Cardiac muscle cell (in vitro differentiated cells and primary cell): ENCODE measurements around the gene ALPK1. TPM values are rescaled to one million over a fixed set of nuclear protein-coding genes. Genes with fewer than 3 reads are reported as not detected.
A peak's percentile ranks its signal among the peaks of the same experiment; 100 is the strongest.

Experiments
- DNase-seq, 2 donors: peaks; one replicate each; pipeline versions ENCODE4 v3.0.0 to v3.0.0-alpha.2; 2010 to 2017; ENCODE audit warnings: low read depth in 1 of 2, low spot score in 1 of 2
- H3K27ac ChIP-seq: fragments of 200-600 bp; sonication (generic); 2 replicates; pipeline ENCODE4 v1.5.1; 2016
- H3K27me3 ChIP-seq: fragments of 200-600 bp; sonication (generic); 2 replicates; pipeline ENCODE4 v1.6.0; 2016; ENCODE audit warnings: control low read depth
- H3K36me3 ChIP-seq: fragments of 200-600 bp; sonication (generic); 2 replicates; pipeline ENCODE4 v1.5.1; 2016; ENCODE audit warnings: control low read depth
- H3K4me1 ChIP-seq: fragments of 200-600 bp; sonication (generic); 2 replicates; pipeline ENCODE4 v1.8.1; 2017; ENCODE audit warnings: low read depth, mild to moderate bottlenecking, mixed run types
- H3K4me3 ChIP-seq: fragments of 200-600 bp; sonication (generic); 2 replicates; pipeline ENCODE4 v1.5.1; 2016; ENCODE audit warnings: mild to moderate bottlenecking
- H3K9me3 ChIP-seq: fragments of 200-600 bp; sonication (generic); 2 replicates; pipeline ENCODE4 v1.5.1; 2017; ENCODE audit warnings: low read depth, mild to moderate bottlenecking, control low read depth
- CTCF ChIP-seq: IDR thresholded peaks from 2 replicates; pipeline ENCODE4 v1.5.1; 2012; ENCODE audit warnings: low read depth, mild to moderate bottlenecking, low read length
- polyA plus RNA-seq: library from polyadenylated mRNA; unstranded; fragments of >200 nt; fragmentation: Nextera tagmentation; extraction: Ambion mirVana; gene quantifications from 2 replicates; pipeline ENCODE4 v1.2.1, GENCODE V29; 2016
- total RNA-seq: library from RNA; depleted of rRNA; stranded (reverse); fragments of >200 nt; gene quantifications from 2 replicates; pipeline ENCODE4 v1.2.3, GENCODE V29; 2016

Gene ALPK1
- total and polyA plus RNA-seq, 2 experiments from 2014 or later: 0.56 to 0.80 TPM

DNA sequence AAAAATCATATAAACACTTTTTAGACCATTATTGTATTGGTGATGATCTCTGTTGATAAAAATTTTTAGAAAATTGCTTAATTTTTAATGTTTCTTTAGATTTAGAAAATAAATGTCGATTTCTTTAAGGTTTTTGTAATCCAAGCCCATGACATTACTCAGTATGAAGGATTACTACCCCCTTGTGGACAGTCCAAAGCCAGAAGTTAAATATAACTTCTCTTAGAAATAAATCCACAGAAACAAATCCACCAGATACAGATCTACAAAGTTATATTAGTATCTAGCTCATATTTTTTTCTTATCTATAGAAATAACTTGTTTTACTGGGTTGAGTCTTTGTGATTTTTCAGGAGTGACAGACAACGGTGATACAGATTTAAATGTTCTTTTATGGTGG is 30.3 kb upstream of the ALPK1 start:
- peaks cover 13% of the 10 kb centered on the region for H3K36me3 ChIP-seq
- no peak overlapping the region for H3K27ac ChIP-seq
- no peak overlapping the region for H3K4me3 ChIP-seq
- peak in 1 of 2 donors; percentile 54 for DNase-seq
- H3K27me3 ChIP-seq: no peaks in the 10 kb centered on the region
- peak; percentile 52 for TF ChIP-seq CTCF
- H3K4me1 ChIP-seq: no peaks in the 10 kb centered on the region
- no peaks in the 10 kb centered on the region for H3K9me3 ChIP-seq

- Histone ChIP-seq H3K36me3 (peaks cover 8% of the 10 kb centered on the region), H3K4me1 (no peaks in the 10 kb centered on the region), H3K9me3 (no peaks in the 10 kb centered on the region), H3K4me3 (no peak overlapping the region), H3K27ac (no peak overlapping the region), H3K27me3 (no peaks in the 10 kb centered on the region)
- no peak for TF ChIP-seq CTCF
- no peak for DNase-seq
These were observed 27.1 kb upstream of the ALPK1 start for GRCh38 chr4:112270051-112270450.

DNA sequence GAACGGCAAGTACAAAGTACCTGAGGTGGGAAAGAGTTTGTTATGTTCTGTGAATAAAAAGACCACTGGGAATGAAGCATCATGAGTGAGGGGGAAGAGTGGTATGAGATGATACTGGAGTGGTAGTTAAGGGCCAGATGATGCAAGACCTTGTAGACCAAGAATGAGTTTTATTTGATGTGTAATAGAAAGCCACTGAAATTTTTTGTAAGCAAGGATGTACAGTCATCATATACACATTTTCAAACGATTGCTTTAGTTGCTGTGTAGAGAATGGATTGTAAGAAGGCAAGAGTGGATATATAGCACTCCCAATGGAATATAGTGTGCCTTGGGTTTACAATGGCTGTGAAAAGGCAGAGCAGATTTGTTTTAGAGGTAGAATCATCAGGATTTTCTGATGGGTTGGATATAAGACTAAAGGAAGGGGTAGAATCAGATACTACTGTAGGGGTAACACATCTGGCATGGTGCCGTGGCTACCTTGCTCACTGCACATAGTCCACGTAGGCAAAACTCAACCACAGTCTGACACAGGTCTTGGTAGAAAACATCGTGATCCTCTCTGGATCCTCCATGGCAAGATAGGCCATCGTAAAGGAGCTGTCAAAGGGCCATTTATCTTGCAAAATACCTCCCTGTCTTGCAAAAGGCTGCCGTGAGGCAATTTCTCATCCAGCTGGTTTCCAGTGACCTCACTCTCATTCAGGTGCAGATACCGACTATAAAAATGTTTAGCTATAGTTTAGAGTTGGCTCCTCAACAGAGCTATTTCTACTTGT is 26.3 kb upstream of the ALPK1 start:
- Histone ChIP-seq H3K9me3 (no peaks in the 10 kb centered on the region), H3K27me3 (no peaks in the 10 kb centered on the region), H3K36me3 (peaks cover 8% of the 10 kb centered on the region), H3K27ac (no peak overlapping the region), H3K4me1 (no peaks in the 10 kb centered on the region), H3K4me3 (no peak overlapping the region)
- DNase-seq: peak in 1 of 2 donors; percentile 66
- TF ChIP-seq CTCF: no peak

GRCh38 chr4:112272292-112272691 is 24.9 kb upstream of the ALPK1 start:
- H3K36me3 ChIP-seq: peaks cover 4% of the 10 kb centered on the region
- H3K27me3 ChIP-seq: no peaks in the 10 kb centered on the region
- DNase-seq: no peak
- no peaks in the 10 kb centered on the region for H3K9me3 ChIP-seq
- H3K4me1 ChIP-seq: no peaks in the 10 kb centered on the region
- H3K27ac ChIP-seq: no peak overlapping the region
- no peak overlapping the region for H3K4me3 ChIP-seq
- no peak for TF ChIP-seq CTCF

DNA sequence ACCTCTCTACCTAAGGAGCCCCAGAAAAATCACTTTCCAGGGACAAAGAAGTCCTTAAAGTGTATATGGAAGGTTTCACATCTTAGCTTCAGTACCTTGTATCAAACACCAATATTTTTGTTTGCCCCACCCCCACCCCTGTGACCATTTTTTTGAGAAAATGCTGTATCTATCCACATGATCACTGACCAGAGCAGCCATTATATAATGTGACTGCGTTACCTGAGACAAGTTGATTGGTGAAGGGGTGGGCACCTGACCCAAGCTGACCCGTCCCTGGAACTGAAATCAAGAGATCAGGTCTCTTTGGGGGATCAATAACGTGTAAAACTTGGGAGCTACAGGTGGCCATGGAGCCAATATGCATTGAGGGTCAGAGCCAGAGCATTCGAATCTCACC is 22.2 kb upstream of the ALPK1 start:
- Histone ChIP-seq H3K27ac (no peak overlapping the region), H3K27me3 (no peaks in the 10 kb centered on the region), H3K4me3 (no peak overlapping the region), H3K9me3 (no peaks in the 10 kb centered on the region), H3K36me3 (no peaks in the 10 kb centered on the region), H3K4me1 (peaks cover 11% of the 10 kb centered on the region)
- no peak for TF ChIP-seq CTCF
- no peak for DNase-seq
